A549 (cell line): Measurements from ENCODE around the gene APOBEC3B. TPM values are rescaled to one million over a fixed set of nuclear protein-coding genes. Genes with fewer than 3 reads are reported as not detected.

Source experiments
- ATAC-seq, 2 experiments: fragments of 200-7000 bp in 1 of 2; fragments of >200 bp in 1 of 2; cut with Nextera tagmentation in 1 of 2; cut with Tn5 transposase in 1 of 2; 3 replicates each; pipeline versions ENCODE4 v1.8.0 to v1.9.1; 2018 to 2020; ENCODE audit warnings: mild to moderate bottlenecking in 1 of 2, moderate library complexity in 1 of 2
- CTCF ChIA-PET: fragments of 300-600 bp; sonication (Branson Sonifier 250); formaldehyde crosslinking; extraction: SDS; loops from one replicate; lab custom pipeline; 2021; ENCODE audit warnings: antibody characterized with exemption, inconsistent platforms; lab: Yijun Ruan, JAX
- POLR2A ChIA-PET: fragments of 350-600 bp; formaldehyde crosslinking; extraction: SDS; loops from one replicate; lab custom pipeline; 2021; ENCODE audit warnings: antibody characterized with exemption, inconsistent platforms; lab: Yijun Ruan, JAX
- DNase-seq, 2 experiments: peaks; one replicate each; pipeline versions ENCODE4 v3.0.0 to v3.0.0-alpha.2; 2011 to 2016; ENCODE audit warnings: low read depth in 1 of 2, low spot score in 1 of 2
- FAIRE-seq: peaks from 2 replicates; lab custom pipeline; 2011; peaks lifted over from hg19 to GRCh38; lab: Jason Lieb, UNC
- H3K27ac ChIP-seq, 2 experiments: fragments of >200 bp; sonication (Bioruptor Twin); formaldehyde crosslinking; 3 replicates each; pipeline ENCODE4 v1.5.1; 2016 to 2017
- H3K4me1 ChIP-seq: fragments of >200 bp; sonication (Bioruptor Twin); formaldehyde crosslinking; 3 replicates; pipeline ENCODE4 v1.6.1; 2016
- H3K4me2 ChIP-seq: fragments of >200 bp; sonication (Bioruptor Twin); formaldehyde crosslinking; 3 replicates; pipeline ENCODE4 v1.6.1; 2016
- H3K4me3 ChIP-seq: fragments of >200 bp; sonication (Bioruptor Twin); formaldehyde crosslinking; 3 replicates; pipeline ENCODE4 v1.5.1; 2016
- H3K9me3 ChIP-seq: fragments of >200 bp; sonication (Bioruptor Twin); formaldehyde crosslinking; 3 replicates; pipeline ENCODE4 v1.6.1; 2016
- BHLHE40 ChIP-seq: IDR thresholded peaks from 2 replicates; pipeline ENCODE4 v1.6.1; 2012; ENCODE audit warnings: low read depth, low read length, inconsistent platforms
- CBX2 ChIP-seq: fragments of 200-600 bp; sonication (generic); IDR thresholded peaks from 2 replicates; pipeline ENCODE4 v1.6.1; 2016; ENCODE audit warnings: low read depth, mild to moderate bottlenecking, borderline replicate concordance
- CBX8 ChIP-seq: fragments of 200-600 bp; sonication (generic); IDR thresholded peaks from 2 replicates; pipeline ENCODE4 v1.6.1; 2016
- CHD2 ChIP-seq: fragments of 150-350 bp; IDR thresholded peaks from 2 replicates; pipeline ENCODE4 v1.6.1; 2014; ENCODE audit warnings: low read length; ENCODE audit not compliant: partially characterized antibody
- CTCF ChIP-seq: fragments of >200 bp; sonication (Bioruptor Twin); formaldehyde crosslinking; IDR thresholded peaks from 3 replicates; pipeline ENCODE4 v1.5.1; 2016
- E2F6 ChIP-seq: IDR thresholded peaks from 2 replicates; pipeline ENCODE4 v1.6.1; 2012; ENCODE audit warnings: low read depth, borderline replicate concordance
- ESRRA ChIP-seq: fragments of 150-350 bp; IDR thresholded peaks from 2 replicates; pipeline ENCODE4 v1.6.1; 2014; ENCODE audit warnings: mild to moderate bottlenecking, low read length, borderline replicate concordance
- FOSB ChIP-seq: fragments of 250-450 bp; sonication (Bioruptor Pico); IDR thresholded peaks from 2 replicates; pipeline ENCODE4 v1.5.0; 2020; ENCODE audit warnings: mild to moderate bottlenecking, moderate library complexity
- GATA3 ChIP-seq: IDR thresholded peaks from 2 replicates; pipeline ENCODE4 v1.6.1; 2012; ENCODE audit warnings: borderline replicate concordance
- HDAC2 ChIP-seq: fragments of 200-600 bp; sonication (generic); IDR thresholded peaks from 2 replicates; pipeline ENCODE4 v1.6.1; 2016
- KDM1A ChIP-seq: fragments of 200-600 bp; sonication (generic); IDR thresholded peaks from 2 replicates; pipeline ENCODE4 v1.6.1; 2016; ENCODE audit warnings: low read depth, mild to moderate bottlenecking
- KDM5A ChIP-seq: fragments of 200-600 bp; sonication (generic); IDR thresholded peaks from 2 replicates; pipeline ENCODE4 v1.6.1; 2016; ENCODE audit warnings: antibody characterized with exemption, mild to moderate bottlenecking
- NFE2L2 ChIP-seq: fragments of 150-350 bp; conservative IDR thresholded peaks from 2 replicates; pipeline ENCODE4 v1.6.1; 2014; ENCODE audit warnings: low read length
- POLR2A ChIP-seq: IDR thresholded peaks from 2 replicates; pipeline ENCODE4 v1.6.1; 2012; ENCODE audit warnings: mild to moderate bottlenecking, low read length
- POLR2AphosphoS2 ChIP-seq: conservative IDR thresholded peaks from 2 replicates; pipeline ENCODE4 v1.6.1; 2012; ENCODE audit warnings: low read length, improper control_type of control experiment, inconsistent platforms
- RFX5 ChIP-seq: fragments of 450-650 bp; IDR thresholded peaks from 2 replicates; pipeline ENCODE4 v1.7.1; 2014; ENCODE audit warnings: antibody characterized with exemption, mild to moderate bottlenecking, moderate library complexity
- RNF2 ChIP-seq: fragments of 200-600 bp; sonication (generic); IDR thresholded peaks from 2 replicates; pipeline ENCODE4 v1.6.1; 2016; ENCODE audit warnings: low read depth, mild to moderate bottlenecking, antibody characterized with exemption, moderate library complexity, borderline replicate concordance
- TP53 ChIP-seq: fragments of 250-450 bp; sonication (Bioruptor Pico); IDR thresholded peaks from 2 replicates; pipeline ENCODE4 v1.5.0; 2021; ENCODE audit warnings: mild to moderate bottlenecking, moderate library complexity
- ZC3H11A ChIP-seq: fragments of 450-650 bp; IDR thresholded peaks from 2 replicates; pipeline ENCODE4 v1.6.1; 2014; ENCODE audit warnings: antibody characterized with exemption, mild to moderate bottlenecking
- ZNF302 ChIP-seq: fragments of 250-450 bp; sonication (Bioruptor Pico); IDR thresholded peaks from 2 replicates; pipeline ENCODE4 v1.9.0; 2021; ENCODE audit warnings: inconsistent platforms, mild to moderate bottlenecking, moderate library complexity
- WGBS: methylation state at CpG from one replicate; pipeline ENCODE4 v1.1.6; 2017; ENCODE audit errors: missing lambda C conversion rate; 5-methylcytosine and 5-hydroxymethylcytosine counted together
- polyA plus RNA-seq, 4 experiments: library from polyadenylated mRNA; depleted of rRNA in 3 of 4; stranded (reverse); fragments of >200 nt; fragmentation: RNase III in 1 of 4; extraction: RNeasy Plus Mini Kit Qiagen cat#74134 plus additional on column Dnase treatment in 1 of 4; gene quantifications; 2 replicates in 3 of 4; 3 replicates in 1 of 4; pipeline ENCODE4 v1.2.3, GENCODE V29; 2011 to 2017
- TF ChIP-seq, protein P1 (sequence below): fragments of >200 bp; sonication (Bioruptor Twin); formaldehyde crosslinking; IDR thresholded peaks from 3 replicates; pipeline ENCODE4 v1.6.1; 2016
- TF ChIP-seq, protein P2 (sequence below): IDR thresholded peaks from 2 replicates; pipeline ENCODE4 v1.6.1; 2012
- TF ChIP-seq, protein P3 (sequence below): fragments of 200-600 bp; sonication (generic); IDR thresholded peaks from 2 replicates; pipeline ENCODE4 v1.6.1; 2016; ENCODE audit warnings: antibody characterized with exemption, mild to moderate bottlenecking, moderate library complexity
- TF ChIP-seq, protein P4 (sequence below): fragments of 150-350 bp; IDR thresholded peaks from 2 replicates; pipeline ENCODE4 v1.6.1; 2014; ENCODE audit warnings: low read depth, mild to moderate bottlenecking, low read length

Gene APOBEC3B
- polyA plus RNA-seq, 2 of the 4 experiments (the other 2 are of a cell fraction): 16.7 to 19.6 TPM

DNA sequence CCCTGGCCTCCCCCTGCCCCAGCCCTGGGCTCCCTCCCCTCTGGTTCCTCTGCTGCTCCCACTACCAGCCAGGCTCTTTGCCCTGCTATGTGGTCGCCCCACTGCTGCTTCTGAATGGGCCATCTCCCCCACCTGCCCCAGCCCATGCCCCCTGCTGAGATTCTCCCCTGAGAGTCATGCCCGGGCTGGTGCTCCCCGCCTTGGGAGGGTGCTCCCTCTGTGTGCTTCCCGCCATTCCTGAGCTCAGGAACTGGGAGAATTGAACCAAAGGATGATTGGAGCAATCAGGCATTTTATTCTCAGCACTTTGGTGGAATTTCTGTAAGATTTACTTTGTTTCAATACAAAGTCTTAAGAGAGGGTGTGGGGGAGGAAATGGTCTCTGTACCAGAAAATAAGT is 45.6 kb downstream of the APOBEC3B start:
- TF ChIP-seq POLR2AphosphoS2 (no peak), CTCF (no peak), CBX8 (no peak), ZC3H11A (no peak), RFX5 (no peak), KDM5A (no peak), ZNF302 (CRISPR knock-in tag) (no peak), RNF2 (no peak)
- TF ChIP-seq, protein P1, sequence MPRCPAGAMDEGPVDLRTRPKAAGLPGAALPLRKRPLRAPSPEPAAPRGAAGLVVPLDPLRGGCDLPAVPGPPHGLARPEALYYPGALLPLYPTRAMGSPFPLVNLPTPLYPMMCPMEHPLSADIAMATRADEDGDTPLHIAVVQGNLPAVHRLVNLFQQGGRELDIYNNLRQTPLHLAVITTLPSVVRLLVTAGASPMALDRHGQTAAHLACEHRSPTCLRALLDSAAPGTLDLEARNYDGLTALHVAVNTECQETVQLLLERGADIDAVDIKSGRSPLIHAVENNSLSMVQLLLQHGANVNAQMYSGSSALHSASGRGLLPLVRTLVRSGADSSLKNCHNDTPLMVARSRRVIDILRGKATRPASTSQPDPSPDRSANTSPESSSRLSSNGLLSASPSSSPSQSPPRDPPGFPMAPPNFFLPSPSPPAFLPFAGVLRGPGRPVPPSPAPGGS: no peak
- TF ChIP-seq, protein P2, sequence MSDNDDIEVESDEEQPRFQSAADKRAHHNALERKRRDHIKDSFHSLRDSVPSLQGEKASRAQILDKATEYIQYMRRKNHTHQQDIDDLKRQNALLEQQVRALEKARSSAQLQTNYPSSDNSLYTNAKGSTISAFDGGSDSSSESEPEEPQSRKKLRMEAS: no peak
- H3K9me3 ChIP-seq: no peaks in the 10 kb centered on the region
- FAIRE-seq: no peak
- POLR2A ChIA-PET: no interaction called here
- no peak for DNase-seq
- 86% methylated on average over 1 of the region's 4 CpGs for WGBS
- CTCF ChIA-PET: no interaction called here
- no peaks in the 10 kb centered on the region for H3K4me1 ChIP-seq
- ATAC-seq: no peak
- H3K4me3 ChIP-seq: no peak overlapping the region
- no peak overlapping the region for H3K4me2 ChIP-seq
- no peak overlapping the region for H3K27ac ChIP-seq

DNA sequence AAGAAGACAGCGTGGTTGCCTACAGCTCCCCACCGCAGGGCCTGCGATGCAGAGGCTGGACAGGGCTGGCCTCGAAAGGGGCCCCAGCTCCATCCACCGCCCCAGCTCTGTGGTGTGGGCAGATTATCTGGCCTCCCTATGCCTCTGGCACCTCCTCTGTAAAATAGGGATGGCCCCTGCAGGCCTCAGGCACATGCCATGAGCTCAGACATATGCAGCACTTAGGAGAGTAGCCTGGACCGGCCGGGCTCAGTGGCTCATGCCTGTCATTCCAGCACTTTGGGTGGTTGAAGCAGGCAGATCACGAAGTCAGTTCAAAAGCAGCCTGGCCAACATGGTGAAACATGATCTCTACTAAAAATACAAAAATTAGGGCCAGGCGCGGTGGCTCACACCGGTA is 46.1 kb downstream of the APOBEC3B start:
- no peak for ATAC-seq
- FAIRE-seq: no peak
- no peak for TF ChIP-seq NFE2L2
- no peak for TF ChIP-seq KDM1A
- no peak for TF ChIP-seq GATA3
- TF ChIP-seq KDM5A: no peak
- no peak for TF ChIP-seq POLR2A
- Histone ChIP-seq H3K27ac (no peak overlapping the region), H3K4me3 (no peak overlapping the region), H3K4me1 (no peaks in the 10 kb centered on the region), H3K4me2 (no peak overlapping the region), H3K9me3 (no peaks in the 10 kb centered on the region)
- CTCF ChIA-PET: no interaction called here
- POLR2A ChIA-PET: no interaction called here
- WGBS: 95% methylated on average over 11 of the region's 11 CpGs
- DNase-seq: no peak

GRCh38 chr22:39029227-39029626 is 47.1 kb downstream of the APOBEC3B start:
- POLR2A ChIA-PET: no interaction called here
- TF ChIP-seq FOSB (CRISPR knock-in tag): no peak
- TF ChIP-seq E2F6: no peak
- TF ChIP-seq, protein P2: no peak
- TF ChIP-seq, protein P3, sequence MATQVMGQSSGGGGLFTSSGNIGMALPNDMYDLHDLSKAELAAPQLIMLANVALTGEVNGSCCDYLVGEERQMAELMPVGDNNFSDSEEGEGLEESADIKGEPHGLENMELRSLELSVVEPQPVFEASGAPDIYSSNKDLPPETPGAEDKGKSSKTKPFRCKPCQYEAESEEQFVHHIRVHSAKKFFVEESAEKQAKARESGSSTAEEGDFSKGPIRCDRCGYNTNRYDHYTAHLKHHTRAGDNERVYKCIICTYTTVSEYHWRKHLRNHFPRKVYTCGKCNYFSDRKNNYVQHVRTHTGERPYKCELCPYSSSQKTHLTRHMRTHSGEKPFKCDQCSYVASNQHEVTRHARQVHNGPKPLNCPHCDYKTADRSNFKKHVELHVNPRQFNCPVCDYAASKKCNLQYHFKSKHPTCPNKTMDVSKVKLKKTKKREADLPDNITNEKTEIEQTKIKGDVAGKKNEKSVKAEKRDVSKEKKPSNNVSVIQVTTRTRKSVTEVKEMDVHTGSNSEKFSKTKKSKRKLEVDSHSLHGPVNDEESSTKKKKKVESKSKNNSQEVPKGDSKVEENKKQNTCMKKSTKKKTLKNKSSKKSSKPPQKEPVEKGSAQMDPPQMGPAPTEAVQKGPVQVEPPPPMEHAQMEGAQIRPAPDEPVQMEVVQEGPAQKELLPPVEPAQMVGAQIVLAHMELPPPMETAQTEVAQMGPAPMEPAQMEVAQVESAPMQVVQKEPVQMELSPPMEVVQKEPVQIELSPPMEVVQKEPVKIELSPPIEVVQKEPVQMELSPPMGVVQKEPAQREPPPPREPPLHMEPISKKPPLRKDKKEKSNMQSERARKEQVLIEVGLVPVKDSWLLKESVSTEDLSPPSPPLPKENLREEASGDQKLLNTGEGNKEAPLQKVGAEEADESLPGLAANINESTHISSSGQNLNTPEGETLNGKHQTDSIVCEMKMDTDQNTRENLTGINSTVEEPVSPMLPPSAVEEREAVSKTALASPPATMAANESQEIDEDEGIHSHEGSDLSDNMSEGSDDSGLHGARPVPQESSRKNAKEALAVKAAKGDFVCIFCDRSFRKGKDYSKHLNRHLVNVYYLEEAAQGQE: no peak
- TF ChIP-seq, protein P4, sequence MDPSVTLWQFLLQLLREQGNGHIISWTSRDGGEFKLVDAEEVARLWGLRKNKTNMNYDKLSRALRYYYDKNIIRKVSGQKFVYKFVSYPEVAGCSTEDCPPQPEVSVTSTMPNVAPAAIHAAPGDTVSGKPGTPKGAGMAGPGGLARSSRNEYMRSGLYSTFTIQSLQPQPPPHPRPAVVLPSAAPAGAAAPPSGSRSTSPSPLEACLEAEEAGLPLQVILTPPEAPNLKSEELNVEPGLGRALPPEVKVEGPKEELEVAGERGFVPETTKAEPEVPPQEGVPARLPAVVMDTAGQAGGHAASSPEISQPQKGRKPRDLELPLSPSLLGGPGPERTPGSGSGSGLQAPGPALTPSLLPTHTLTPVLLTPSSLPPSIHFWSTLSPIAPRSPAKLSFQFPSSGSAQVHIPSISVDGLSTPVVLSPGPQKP: no peak
- no peak for TF ChIP-seq HDAC2
- TF ChIP-seq RFX5: no peak
- no peak for TF ChIP-seq BHLHE40
- no peak for TF ChIP-seq ESRRA
- TF ChIP-seq CBX2: no peak
- no peak for TF ChIP-seq TP53 (CRISPR knock-in tag)
- no peak for TF ChIP-seq CHD2
- no peak for TF ChIP-seq ZNF302 (CRISPR knock-in tag)
- no peak for TF ChIP-seq ZC3H11A
- TF ChIP-seq CTCF: no peak

More at GRCh38 chr22:39029227-39029626, 47.1 kb downstream of the APOBEC3B start:
- CTCF ChIA-PET: no interaction called here
- Histone ChIP-seq H3K27ac (no peak overlapping the region), H3K4me3 (no peak overlapping the region), H3K4me2 (no peak overlapping the region), H3K9me3 (no peaks in the 10 kb centered on the region), H3K4me1 (no peaks in the 10 kb centered on the region)
- FAIRE-seq: no peak
- DNase-seq: no peak
- no peak for ATAC-seq
- WGBS: 90% methylated on average over 12 of the region's 13 CpGs
